T-helper 2 cell treated with Interferon-gamma antibody and Interleukin-4, amounts not matched to agents 100 ng/mL and 5 ng/mL, for 36 hours (primary cell): Measurements from ENCODE around the gene OR2L8. TPM values are rescaled to one million over a fixed set of nuclear protein-coding genes. Genes with fewer than 3 reads are reported as not detected.

Experiments used
- intact Hi-C: fragments of 100-400 bp; cut with micrococcal nuclease; formaldehyde crosslinking; loops from one replicate; pipeline ENCODE4 v1.15.1; 2023
- total RNA-seq: library from RNA; stranded (reverse); gene quantifications from 2 replicates; pipeline ENCODE4 v1.2.3, GENCODE V29; 2022

Gene OR2L8, protein sequence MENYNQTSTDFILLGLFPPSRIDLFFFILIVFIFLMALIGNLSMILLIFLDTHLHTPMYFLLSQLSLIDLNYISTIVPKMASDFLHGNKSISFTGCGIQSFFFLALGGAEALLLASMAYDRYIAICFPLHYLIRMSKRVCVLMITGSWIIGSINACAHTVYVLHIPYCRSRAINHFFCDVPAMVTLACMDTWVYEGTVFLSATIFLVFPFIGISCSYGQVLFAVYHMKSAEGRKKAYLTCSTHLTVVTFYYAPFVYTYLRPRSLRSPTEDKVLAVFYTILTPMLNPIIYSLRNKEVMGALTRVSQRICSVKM
- total RNA-seq, result 0.30 TPM in 1 of 2 replicates, not detected in the other

DNA sequence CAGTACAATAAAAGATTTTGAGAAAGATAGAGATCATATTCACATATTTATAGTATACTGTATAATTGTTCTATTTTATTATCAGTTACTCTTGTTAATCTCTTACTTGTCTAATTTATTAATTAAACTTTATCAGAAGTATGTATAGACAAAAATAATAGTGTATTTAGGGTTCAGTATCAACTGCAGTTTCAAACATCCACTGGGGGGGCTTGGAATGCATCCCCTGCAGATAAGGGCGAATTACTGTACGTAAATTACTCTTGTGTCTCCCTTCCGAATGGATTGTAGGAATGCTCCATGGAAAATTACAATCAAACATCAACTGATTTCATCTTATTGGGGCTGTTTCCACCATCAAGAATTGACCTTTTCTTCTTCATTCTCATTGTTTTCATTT, at the start of gene OR2L8:
TSS of gene OR2L8 (plus strand) at position 301 of the 400 bp plus-strand sequence. CDS start at position 301, 0 bp downstream.
- intact Hi-C loops, result no loop called here

DNA sequence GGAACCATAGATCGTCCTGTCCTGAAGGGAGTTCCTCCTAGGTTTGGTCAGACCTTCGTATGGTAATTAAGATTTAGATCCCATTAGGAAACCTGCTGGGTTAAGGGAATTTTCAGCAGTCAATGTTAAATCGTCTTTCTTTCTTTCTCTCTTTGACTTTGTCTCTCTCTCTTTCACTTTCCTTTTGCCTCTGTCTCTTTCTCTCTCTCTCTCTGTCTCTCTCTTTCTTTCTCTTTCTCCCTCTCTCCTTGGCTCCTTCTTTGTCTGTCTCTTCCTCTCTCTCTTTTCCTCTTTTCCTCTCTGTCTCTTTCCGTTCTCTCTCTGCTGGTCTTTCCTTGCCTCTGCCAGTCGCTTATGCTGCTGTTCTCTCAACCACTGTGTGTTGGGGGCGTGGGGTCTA, 44.5 kb upstream of the OR2L8 start:
- intact Hi-C loops, result no loop called here

DNA sequence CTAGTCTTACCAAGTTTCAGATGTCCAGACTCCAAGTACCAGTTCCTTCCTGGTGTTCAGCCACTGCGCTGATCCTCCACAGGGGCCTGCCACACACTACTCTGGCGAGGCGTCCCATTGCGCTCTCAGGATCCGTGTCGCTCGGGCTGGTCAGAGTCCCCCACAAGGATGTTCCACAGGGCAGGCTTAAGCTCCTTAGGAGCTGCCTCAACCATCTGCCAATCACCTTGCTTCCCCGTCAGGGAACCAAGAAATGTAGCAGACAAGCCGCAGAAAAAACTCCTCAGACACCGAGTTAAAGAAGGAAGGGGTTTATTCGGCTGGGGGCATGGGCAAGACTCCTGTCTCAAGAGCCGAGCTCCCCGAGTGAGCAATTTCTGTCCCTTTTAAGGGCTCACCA, 43.5 kb upstream of the OR2L8 start:
- intact Hi-C loops, result no loop called here

DNA sequence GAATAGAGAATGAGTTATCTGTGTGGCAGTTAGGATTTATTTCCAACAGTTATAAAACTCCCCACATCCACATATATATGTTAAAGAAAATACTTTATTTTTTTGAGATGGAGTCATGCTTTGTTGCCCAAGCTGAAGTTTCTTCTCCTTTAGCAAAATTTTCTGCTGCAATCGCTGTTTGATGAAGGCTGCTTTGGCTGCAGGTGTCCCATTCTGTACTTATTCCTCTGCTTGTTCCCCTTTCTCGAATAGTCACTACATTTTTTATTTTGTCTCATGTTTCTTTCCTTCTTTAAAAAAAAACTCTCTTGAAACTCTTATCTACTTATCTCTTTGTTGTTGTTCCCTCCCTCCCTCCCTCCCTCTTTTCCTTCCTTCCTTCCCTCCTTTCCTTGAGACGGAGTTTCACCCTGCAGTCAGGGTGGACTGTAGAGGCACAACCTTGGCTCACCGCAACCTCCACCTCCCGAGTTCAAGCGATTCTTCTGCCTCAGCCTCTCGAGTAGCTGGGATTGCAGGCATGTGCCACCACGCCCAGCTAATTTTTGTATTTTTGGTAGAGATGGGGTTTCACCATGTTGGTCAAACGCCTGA, 42.7 kb upstream of the OR2L8 start:
- intact Hi-C loops, result no loop called here

DNA sequence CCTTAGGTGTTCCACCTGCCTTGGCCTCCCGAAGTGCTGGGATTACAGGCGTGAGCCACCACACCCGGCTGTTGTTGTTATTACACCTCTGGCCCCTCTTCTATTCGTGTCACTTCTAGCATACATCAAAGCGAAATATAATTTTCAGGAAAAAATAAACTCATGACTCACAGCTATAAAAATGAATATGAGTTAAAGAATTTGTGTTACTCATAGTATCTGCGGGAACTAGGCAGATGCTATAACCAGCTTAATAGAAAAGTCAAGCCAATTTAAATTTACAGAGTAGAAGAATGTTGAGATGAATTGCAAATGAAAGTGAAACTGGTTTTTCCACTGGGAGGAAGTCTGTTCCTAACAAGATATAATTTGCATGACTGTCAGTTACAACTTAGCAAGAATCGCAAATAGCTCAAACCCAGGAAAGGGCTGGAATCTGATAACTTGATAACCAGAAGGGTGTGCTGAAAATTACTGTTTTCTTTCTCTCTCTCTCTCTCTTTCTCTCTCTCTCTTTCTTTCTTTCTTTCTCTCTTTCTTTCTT, 42.1 kb upstream of the OR2L8 start:
- intact Hi-C loops, result no loop called here

DNA sequence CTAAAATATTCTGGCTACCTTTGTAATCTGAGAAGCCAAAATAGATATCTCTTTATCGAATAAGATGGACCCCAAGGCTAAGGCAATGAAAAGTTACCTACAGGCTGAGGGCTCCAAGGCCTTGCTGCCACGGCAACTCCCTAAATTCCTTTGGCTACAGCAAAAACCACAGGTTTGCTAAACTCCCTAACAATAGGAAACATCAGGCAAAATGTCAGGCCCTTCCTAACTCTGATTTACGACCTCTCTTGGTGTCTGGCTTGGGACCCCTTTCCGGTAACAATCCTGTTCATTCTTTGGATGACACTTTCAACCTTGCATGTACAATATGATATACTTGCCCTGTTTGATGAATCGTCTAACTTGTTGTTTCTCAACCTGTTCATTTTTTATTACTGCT, 39.9 kb upstream of the OR2L8 start:
- intact Hi-C loops, result no loop called here

DNA sequence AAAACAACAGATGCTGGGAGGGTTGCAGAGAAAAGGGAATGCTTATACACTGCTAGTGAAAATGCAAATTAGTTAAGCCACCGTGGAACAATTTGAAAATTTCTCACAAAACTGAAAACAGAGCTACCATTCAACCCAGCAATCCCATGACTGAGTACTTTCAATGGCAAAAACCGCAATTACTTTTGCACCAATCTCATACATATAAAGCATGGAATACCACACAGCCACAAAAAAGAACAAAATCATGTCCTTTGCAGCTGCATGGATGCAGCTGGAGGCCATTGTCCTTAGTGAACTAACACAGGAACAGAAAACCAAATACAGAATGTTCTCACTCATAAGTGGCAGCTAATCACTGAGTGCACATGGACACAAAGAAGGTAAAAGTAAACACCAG, 34.9 kb upstream of the OR2L8 start:
- intact Hi-C loops, result no loop called here

DNA sequence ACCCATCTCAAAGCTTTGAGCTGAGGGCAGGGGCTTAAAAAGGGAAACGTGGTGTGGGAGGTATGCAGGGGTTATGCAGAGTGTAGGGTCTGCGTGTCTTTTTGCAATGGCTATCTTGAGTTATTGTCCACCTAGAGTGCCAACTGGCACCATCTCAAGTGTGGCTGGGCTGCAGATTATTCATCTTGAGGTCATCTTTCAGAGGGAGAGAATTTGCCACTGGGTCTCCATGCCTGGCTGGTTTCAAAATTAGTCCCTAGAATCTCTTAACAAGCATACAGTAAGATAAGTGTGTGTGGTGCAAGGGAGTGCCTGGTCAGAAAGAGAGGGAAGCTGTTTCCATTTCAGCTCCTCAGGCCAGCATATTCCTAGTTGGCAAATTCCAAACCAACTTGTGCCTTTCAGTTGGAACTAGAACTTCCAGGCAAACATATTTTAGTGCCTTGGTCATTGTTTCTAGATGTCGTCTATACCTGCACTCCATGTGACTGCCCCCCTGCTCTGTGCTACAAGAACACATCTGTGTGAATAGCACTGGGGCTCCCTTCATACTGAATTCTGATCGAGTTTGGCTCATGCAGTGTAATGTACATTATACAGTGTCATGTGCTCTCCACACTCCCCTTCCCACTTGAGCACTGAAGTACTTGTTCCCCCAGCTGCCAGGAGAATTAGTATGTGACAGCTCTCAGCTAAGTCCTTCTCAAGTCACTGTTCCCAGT, 33.6 kb upstream of the OR2L8 start:
- intact Hi-C loops, result no loop called here

DNA sequence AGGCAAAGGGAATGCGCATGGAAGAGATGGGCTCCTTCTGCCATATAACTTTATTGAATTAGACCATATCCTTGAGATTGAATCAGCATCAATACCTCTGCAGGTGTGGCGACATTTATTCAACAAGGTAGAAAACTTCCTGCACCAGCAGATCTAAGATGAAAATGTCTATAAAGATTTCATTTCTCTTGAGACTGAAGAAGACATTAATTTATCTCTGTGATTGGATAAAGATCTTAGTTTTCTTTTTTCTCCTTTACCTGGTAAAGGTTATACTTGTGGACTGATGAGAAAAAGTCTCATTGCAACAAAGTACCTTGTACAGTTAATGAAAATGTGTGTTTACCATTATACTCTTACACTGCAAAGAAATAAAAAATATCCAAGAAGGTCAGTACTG, 28.7 kb upstream of the OR2L8 start, which contains the start of gene OR2T8:
TSS of gene OR2T8 (plus strand) at position 301 of the 400 bp plus-strand sequence. CDS start 766 bp downstream, outside the sequence.
- intact Hi-C loops, result no loop called here

DNA sequence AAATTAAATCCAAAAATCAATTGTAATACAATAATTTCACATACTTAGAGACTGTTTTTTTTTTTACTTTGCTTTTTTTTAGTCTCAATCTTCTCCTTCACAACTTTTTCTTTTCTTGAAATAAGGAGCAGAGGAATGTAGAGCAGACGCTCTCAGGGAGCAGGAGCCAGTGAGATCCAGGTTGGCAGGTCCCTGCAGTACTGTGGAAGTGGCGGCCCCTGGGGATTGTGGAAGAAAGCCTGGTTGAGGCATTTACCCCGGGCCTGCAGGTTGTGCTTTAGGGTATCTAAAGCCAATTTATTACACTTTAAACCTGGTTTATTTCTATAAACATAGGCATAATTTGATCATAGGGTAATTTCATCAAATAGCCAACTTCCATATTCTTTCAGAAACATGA, 24.7 kb upstream of the OR2L8 start:
- intact Hi-C loops, result no loop called here

DNA sequence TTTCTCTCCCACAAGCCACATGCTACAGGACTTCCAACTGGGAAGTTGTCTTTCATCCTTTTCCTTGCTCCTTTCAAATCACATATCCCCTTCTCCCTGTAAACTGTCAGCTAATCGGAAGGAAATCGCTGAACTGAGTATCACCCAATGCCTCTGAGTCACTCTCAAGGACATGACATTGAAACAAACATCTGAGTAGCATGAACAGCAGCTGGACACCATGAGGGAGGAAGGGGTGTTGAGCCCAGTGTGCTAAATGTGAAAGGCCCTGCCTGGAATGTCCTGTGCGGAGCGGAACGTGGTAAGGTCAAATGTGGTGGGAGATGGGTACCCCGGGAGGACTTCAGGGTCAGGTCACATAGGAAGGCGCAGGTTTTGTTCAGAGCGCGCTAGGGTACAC, 23.8 kb upstream of the OR2L8 start, which contains the start of gene OR2AJ1:
TSS of gene OR2AJ1 (plus strand) at position 22 of the 400 bp plus-strand sequence. CDS start 8,880 bp downstream, outside the sequence.
- intact Hi-C loops, result no loop called here

DNA sequence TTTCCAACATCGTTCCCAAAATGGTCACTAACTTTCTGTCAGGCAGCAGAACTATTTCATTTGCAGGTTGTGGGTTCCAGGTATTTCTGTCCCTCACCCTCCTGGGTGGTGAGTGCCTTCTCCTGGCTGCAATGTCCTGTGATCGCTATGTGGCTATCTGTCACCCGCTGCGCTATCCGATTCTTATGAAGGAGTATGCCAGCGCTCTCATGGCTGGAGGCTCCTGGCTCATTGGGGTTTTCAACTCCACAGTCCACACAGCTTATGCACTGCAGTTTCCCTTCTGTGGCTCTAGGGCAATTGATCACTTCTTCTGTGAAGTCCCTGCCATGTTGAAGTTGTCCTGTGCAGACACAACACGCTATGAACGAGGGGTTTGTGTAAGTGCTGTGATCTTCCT, 14.7 kb upstream of the OR2L8 start:
- intact Hi-C loops, result loop anchor here (10.0 kb wide), 1 partner anchor 249 kb away; no protein-coding TSS in a partner anchor

DNA sequence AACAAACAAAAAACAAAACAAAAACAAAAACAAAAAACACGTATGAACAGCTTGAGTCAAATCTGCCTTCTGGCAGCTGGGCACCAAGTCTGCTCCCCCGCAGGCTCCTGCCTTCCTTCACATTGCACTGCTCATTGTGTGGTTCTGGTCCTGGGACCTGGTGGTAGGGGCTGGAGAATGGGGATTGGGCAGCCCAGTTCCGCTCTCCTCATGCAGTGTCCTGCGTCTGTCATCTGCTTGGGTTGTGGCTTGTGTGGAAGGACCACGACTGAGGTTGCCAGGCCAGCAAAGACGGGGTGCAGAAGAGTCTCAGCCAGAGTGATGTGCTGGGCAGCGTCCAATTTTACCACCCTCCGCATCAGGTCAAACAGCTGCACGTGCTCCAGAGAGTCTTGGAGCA, 12.9 kb upstream of the OR2L8 start:
- intact Hi-C loops, result loop anchor here (5.0 to 10.0 kb wide), 2 partner anchors 251 to 1003 kb away; partner anchors contain the start of gene AHCTF1

DNA sequence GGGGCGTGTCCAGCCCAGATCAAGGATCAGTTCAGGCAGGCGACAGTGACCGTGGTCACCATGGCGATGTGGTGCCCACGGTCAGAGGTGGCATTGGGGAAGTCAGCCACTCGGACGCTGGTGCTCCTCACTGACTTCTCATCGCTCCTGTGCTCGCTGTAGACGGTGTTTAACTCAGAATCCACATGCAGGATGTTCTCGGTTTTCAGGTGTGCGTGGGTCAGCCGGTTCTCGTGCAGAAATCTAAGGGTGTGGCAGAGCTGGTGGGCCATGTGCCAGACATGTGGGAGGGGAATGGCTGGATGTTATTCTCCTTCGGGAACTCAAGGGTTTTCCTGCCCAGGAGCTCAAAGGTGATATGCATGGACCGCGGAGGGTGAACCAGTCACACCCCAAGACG, 12.2 kb upstream of the OR2L8 start:
- intact Hi-C loops, result loop anchor here (5.0 to 10.0 kb wide), 2 partner anchors 252 to 1004 kb away; partner anchors contain the start of gene AHCTF1

DNA sequence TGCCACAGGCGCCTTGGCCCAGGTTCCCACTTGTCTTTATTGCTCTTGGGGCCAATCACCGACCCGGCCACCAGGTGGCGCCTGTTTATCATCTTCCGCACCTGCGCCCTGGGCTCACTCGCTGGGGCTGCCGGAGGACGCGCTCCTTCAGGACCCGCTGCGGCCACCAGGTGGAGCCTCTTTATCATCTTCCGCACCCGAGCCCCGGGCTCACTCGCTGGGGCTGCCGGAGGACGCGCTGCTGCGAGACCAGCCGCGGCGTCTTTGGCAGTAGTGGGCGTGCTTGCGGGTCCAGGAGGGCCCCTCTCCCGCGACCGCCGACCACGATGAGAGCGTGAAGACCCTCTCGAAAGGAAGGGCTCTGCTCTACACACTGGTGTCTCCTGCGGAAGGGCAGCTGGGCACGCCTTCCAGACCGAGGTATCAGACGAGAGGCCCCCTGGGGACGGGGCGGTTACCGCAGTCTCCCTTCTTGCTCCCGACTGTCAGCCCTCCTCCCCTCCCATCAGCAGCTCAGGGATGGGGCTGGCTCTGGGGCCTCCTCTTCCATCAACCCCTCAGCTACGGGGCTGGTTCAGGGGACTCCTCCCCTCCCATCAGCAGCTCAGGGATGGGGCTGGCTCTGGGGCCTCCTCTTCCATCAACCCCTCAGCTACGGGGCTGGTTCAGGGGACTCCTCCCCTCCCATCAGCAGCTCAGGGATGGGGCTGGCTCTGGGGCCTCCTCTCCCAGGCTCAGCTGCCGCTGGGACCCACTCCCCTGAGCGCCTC, 11.5 kb upstream of the OR2L8 start:
- intact Hi-C loops, result loop anchor here (5.0 to 10.0 kb wide), 2 partner anchors 252 to 1005 kb away; partner anchors contain the start of gene AHCTF1

DNA sequence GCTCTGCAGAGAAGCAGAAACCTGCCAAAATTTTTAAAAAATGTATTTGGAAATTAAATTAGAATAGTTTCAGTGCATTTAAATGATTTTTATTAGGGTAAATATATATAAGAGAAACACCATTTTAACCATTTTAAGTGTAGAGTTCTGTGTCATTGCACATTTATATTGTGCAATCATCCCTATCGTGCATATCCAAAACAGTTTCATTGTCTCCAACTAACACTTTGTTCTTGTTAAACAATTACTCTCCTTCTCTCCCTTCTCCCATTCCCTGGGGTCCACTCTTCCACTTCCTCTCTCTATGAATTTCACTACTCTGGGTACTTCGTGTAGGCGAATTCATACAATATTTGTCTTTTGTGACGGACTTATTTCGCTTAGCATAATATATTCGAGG, 6.0 kb upstream of the OR2L8 start:
- intact Hi-C loops, result no loop called here

DNA sequence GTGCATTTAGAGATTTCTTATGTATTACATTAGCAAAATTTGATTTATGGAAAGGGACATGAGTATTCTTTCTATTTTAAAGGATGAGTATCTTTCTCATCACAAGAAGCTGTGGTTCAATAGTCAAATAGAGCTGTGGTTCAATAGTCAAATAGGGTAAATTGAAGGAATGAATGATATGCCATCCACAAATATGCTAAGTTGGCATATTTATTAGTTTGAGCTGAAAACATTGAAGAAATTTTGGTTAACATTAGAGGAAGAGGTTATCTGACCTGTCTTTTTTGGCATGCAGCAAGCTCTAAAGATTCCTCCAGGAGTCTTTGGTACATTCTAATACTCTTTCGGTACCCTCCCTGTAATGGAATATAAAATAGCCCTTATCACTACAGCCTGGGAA, 4.8 kb downstream of the OR2L8 start:
- intact Hi-C loops, result no loop called here

DNA sequence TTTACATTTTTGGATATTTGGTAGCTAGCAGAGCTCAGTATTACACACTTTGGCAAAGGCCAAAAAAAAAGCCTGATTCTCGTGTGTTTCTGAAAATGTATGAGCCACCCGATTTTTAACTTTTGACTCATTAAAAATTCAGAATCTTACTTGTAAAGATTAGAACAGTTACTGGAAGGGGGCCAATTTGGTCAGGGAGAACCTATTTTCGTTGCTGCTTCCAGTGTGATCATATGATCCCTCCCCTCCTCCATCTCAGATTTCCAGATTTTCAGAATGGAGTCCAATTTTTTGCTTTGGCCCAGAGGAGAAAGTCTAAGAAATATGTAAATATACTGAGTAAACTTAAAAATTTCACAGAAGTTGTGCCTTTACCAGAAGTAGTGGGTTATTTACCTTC, 13.1 kb downstream of the OR2L8 start:
- intact Hi-C loops, result no loop called here

DNA sequence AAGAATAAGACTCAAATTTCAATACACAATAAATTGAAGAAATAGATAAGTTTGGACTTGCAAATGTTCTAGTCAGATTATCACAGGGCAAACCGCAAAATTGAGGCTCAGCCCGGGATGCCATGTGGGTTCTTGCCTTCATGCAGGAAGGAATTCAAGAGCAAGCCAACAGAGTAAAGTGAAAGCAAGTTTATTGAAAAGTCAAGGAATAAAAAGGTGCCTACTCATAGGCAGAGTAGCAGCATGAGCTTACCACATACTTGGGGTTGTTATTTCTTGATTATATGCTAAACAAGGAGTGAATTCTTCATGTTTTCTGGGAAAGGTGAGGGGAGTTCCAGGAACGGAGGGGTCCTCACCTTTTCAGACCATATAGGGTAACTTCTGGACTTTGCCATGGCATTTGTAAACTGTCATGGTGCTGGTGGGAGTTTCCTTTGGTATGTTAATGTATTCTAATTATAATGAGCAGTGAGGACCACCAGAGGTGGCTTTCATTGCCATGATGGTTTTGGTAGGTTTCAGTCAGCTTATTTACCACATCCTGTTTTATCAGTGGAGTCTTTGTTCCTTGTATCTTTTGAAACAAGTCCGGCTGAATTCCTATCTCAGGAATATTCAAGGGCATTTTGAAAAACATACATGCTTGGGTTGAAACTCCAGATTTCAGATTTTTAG, 14.4 kb downstream of the OR2L8 start:
- intact Hi-C loops, result no loop called here

DNA sequence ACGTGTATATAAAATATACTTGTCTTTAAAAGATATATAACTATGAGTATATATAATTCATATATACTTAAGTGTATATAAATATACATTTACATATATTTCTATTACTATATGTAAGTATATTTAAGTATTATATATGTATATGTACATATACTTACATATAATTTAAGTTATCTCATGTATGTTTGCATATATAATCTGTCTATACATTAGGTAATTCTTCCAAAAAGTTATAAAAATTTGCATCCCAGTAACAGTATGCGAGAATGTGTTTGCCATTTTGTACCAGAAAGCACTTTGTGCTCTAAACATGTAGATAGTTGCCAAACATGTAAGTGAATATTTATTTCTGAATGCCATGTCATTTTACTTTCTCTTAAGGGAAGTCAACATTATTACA, 16.3 kb downstream of the OR2L8 start, which contains the start of gene OR2AK2:
TSS of gene OR2AK2 (plus strand) at position 301 of the 400 bp plus-strand sequence. CDS start 144 bp downstream, outside the sequence.
- intact Hi-C loops, result no loop called here
